ENCODE data around the gene KCNC4. TPM values are rescaled to one million over a fixed set of nuclear protein-coding genes. Genes with fewer than 3 reads are reported as not detected.

KCNC4 gene
- total and polyA plus RNA-seq, 2 of the 13 experiments (the other 11 are each of a cell fraction or from before 2014, with no cell fraction given): 0.24 to 0.66 TPM

GRCh38 chr1:110209715-110210603 is at the start of gene KCNC4 (continued):
- TF ChIP-seq MAX (IDR thresholded peaks at IDR 0.05) (peak; percentile 10; the same call in 1 of the 2 replicates), HBP1 (CRISPR knock-in tag; IDR thresholded peaks at IDR 0.05; ENCODE audit: low read depth) (no peak), MXD1 (CRISPR knock-in tag; IDR thresholded peaks at IDR 0.05) (0 out of 2 replicates have a peak, but pooled peaks have one; percentile 13), ZFX (CRISPR knock-in tag; IDR thresholded peaks at IDR 0.05; ENCODE audit: low read depth) (peak; percentile 34; the same call in 1 of the 2 replicates), SALL1 (CRISPR knock-in tag; IDR thresholded peaks at IDR 0.05) (0 out of 2 replicates have a peak, but pooled peaks have one; percentile 15), ZNF563 (CRISPR knock-in tag; IDR thresholded peaks at IDR 0.05) (no peak), ZBTB14 (CRISPR knock-in tag; IDR thresholded peaks at IDR 0.05) (peak; percentile 60; the same call in 1 of the 2 replicates), GABPA (IDR thresholded peaks at IDR 0.05; ENCODE audit: low read depth, low read length) (peak; percentile 24), GABPA (CRISPR knock-in tag; IDR thresholded peaks at IDR 0.05; ENCODE audit: low read depth) (no peak), SIN3A (IDR thresholded peaks at IDR 0.05; ENCODE audit: borderline replicate concordance, low read depth, low read length) (no peak), CCAR2 (optimal IDR thresholded peaks at IDR 0.05; ENCODE audit: low read depth, low read length) (no peak), NR0B2 (CRISPR knock-in tag; IDR thresholded peaks at IDR 0.05) (no peak), HNRNPLL (IDR thresholded peaks at IDR 0.05; ENCODE audit: low read depth, low read length, poor library complexity, severe bottlenecking) (peak; percentile 42), ZBTB2 (CRISPR knock-in tag; IDR thresholded peaks at IDR 0.05; ENCODE audit: low read depth) (peak; percentile 34; the same call in 1 of the 2 replicates), ZBTB7A (CRISPR knock-in tag; IDR thresholded peaks at IDR 0.05) (0 out of 2 replicates have a peak, but pooled peaks have one; percentile 58), ZNF749 (CRISPR knock-in tag; IDR thresholded peaks at IDR 0.05; ENCODE audit: borderline replicate concordance) (no peak), SIX4 (CRISPR knock-in tag; IDR thresholded peaks at IDR 0.05) (no peak), ZFP82 (CRISPR knock-in tag; IDR thresholded peaks at IDR 0.05; ENCODE audit: borderline replicate concordance) (no peak), JUNB (CRISPR knock-in tag; IDR thresholded peaks at IDR 0.05; ENCODE audit: borderline replicate concordance) (no peak), NR2F1 (CRISPR knock-in tag; IDR thresholded peaks at IDR 0.05) (0 out of 4 replicates have a peak, but pooled peaks of 1 of the 2 experiments have one; percentile 46), BORCS8-MEF2B (CRISPR knock-in tag; IDR thresholded peaks at IDR 0.05) (peak; percentile 38; the same call in 1 of the 2 replicates), HNRNPK (IDR thresholded peaks at IDR 0.05; ENCODE audit: low read depth, low read length, poor library complexity, severe bottlenecking) (peak; percentile 20)
